ENCODE data around the gene CSTA.

GRCh38 chr3:122284486-122284885 is 40.6 kb upstream of the CSTA start:
- no peak for TF ChIP-seq POLR2A (IDR thresholded peaks at IDR 0.05; ENCODE audit: low read depth, low read length)
- TF ChIP-seq POLR2AphosphoS5 (IDR thresholded peaks at IDR 0.05; ENCODE audit: low read depth, low read length), result no peak
- no peak for TF ChIP-seq TAF1 (IDR thresholded peaks at IDR 0.05; ENCODE audit: borderline replicate concordance, low read depth, low read length)
